ENCODE results near the gene BTNL3. TPM values are rescaled to one million over a fixed set of nuclear protein-coding genes. Genes with fewer than 3 reads are reported as not detected.
"Not testable (repeated sequence)": the region's sequence is repeated elsewhere in the genome, so short reads cannot be mapped to it uniquely, and the experiment has no call there.

Gene BTNL3
- total RNA-seq, 1 donor from 2014 or later: not detected

- DNase-seq (ENCODE audit: extremely low read depth, low read depth, low spot score): not testable (repeated sequence)
Measured at GRCh38 chr5:181045857-181046256, 57.2 kb downstream of the BTNL3 start.

DNA sequence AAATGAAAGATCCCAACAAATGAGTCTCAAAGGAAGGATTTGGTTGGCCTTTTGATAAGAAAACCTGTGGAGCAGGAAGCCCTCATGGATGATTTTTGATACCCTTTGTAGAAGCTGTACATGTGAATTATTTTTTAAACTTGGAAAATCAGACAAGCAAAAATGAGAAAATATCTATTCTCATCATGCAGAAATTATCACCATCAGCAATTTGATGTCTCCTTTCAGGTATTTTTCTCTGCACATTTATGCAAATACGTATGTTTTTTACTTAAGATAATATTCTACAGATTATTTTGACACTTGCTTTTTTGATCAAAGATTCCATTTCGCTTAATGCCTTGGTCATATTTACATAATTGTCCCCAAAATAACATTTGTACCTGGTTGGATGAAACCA is 58.6 kb downstream of the BTNL3 start:
- DNase-seq (ENCODE audit: extremely low read depth, low read depth, low spot score): no peak

- DNase-seq (ENCODE audit: extremely low read depth, low read depth, low spot score): no peak
Measured at GRCh38 chr5:181047921-181048320, 59.3 kb downstream of the BTNL3 start.

GRCh38 chr5:181050016-181050415 is 61.4 kb downstream of the BTNL3 start:
- DNase-seq (ENCODE audit: extremely low read depth, low read depth, low spot score): no peak

GRCh38 chr5:181051841-181052671 is 63.4 kb downstream of the BTNL3 start:
- no peak for DNase-seq (ENCODE audit: extremely low read depth, low read depth, low spot score)

GRCh38 chr5:181052672-181053487 is 64.2 kb downstream of the BTNL3 start:
- no peak for DNase-seq (ENCODE audit: extremely low read depth, low read depth, low spot score)

DNA sequence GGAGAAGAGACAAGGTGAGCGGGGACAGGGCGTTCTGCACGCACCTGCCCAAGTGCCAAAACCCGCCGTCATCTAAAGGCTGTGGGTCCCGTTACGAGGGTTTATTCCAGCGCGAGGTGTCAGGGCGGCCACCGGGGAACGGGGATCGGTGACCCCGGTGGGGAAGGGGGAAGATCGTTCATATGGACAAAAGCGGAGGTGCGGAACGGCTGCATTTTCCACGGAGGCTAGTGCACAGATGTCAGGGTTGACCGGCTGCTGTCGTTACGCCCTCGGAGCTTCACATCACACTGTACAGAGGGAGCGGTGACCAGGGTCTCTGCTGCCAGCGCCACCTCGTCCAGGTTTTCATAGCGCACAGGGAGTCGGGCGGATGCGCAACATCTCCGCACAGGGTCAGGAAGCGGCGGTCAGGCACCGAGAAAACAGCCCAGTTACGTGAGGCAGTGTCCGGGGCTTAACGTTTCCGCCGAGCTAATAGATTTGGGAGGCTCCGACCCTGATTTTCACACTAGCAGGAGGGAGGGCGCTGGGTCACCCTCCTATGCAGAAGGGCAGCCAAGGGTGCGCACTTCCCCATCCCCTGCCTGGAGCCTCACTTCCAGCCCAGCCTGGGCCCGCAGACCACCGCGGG is 65.0 kb downstream of the BTNL3 start:
- DNase-seq (ENCODE audit: extremely low read depth, low read depth, low spot score): no peak

DNA sequence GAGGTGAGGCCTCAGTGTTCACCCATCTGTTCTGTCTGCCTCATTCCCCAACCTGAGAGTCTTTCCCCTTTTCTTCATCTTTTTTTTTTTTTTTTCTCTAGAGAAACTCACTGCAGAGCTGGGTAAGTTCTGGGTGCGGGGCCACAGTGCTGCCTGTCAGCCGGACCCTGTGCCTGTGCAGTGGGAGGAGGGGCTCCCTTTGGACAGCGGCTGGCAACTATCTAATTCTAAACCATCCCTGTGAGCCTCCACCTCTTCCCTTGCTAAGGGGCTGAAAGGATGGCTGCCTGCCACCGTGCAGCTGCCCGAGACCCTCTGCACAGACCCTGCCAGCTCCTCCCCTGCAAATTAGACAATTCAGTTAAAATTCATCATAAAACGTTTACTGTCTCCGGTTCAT is 65.5 kb downstream of the BTNL3 start:
- DNase-seq (ENCODE audit: extremely low read depth, low read depth, low spot score): no peak

DNA sequence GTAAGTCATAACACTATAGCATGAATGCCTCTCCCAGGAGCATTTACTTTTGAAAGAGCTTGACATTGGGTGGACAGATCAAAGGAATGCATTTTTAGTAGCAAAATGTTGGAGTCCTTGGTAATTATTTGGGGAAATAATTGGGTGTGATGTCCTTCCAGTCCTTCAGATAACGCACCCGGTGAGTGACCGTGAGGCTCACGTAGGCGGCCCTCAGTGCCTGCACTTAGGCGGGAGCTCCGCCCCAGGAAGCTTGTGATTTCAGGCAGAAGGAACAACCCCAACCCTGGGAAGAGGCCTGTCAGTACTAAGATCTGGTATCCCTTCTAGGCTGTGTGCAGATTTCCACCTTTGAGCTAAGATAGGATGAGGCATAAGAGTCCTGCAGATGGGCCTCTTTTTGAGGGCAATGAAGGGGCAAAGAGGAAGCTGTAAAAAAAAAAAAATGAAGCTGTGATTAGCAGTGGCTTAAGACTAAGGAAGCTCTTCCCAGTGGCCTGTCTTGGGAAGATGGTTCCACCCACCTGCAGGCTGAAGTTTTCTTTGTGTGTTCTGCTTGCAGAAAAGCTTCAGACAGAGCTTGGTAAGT is 66.3 kb downstream of the BTNL3 start:
- no peak for DNase-seq (ENCODE audit: extremely low read depth, low read depth, low spot score)

Other genes with a start within 250 kb of the BTNL3 start
- not detected in 2 replicates for gene OR2Y1, start 248.8 kb upstream of the BTNL3 start, total RNA-seq
- 134 and 183 TPM in 2 replicates for gene MGAT1, start 186.0 kb upstream of the BTNL3 start, total RNA-seq
- 20.0 and 24.2 TPM in 2 replicates for gene ZFP62, start 127.6 kb upstream of the BTNL3 start, total RNA-seq
- not detected in 2 replicates for gene BTNL8, start 89.7 kb upstream of the BTNL3 start, total RNA-seq
- gene BTNL9, start 51.4 kb downstream of the BTNL3 start, total RNA-seq: 0.15 and 2.8 TPM in 2 replicates
- gene OR2V1, start 142.3 kb downstream of the BTNL3 start, total RNA-seq: not detected in 2 replicates
- gene OR2V2, start 158.7 kb downstream of the BTNL3 start, total RNA-seq: not detected in 2 replicates
- gene TRIM7, start 216.3 kb downstream of the BTNL3 start, total RNA-seq: 2.8 and 5.3 TPM in 2 replicates
- gene TRIM41, start 234.4 kb downstream of the BTNL3 start, total RNA-seq: 10.9 and 12.1 TPM in 2 replicates